GM12878 (cell line): ENCODE measurements around the gene HACD4. TPM values are rescaled to one million over a fixed set of nuclear protein-coding genes. Genes with fewer than 3 reads are reported as not detected.

Experiments
- ATAC-seq: fragments of 200-7000 bp; cut with Tn5 transposase; 3 replicates; pipeline ENCODE4 v1.9.1; 2020; ENCODE audit warnings: mild to moderate bottlenecking, moderate library complexity
- BruUV-seq: library from RNA; stranded (reverse); fragments of 400-500 nt; replicated peaks from 2 replicates; lab custom pipeline; 2021; lab: Mats Ljungman, UMichigan
- CTCF ChIA-PET: fragments of 300-600 bp; sonication (Branson Sonifier 250); formaldehyde crosslinking; extraction: SDS; loops from one replicate; lab custom pipeline; 2021; ENCODE audit warnings: inconsistent platforms; lab: Yijun Ruan, JAX
- POLR2A ChIA-PET: fragments of 350-600 bp; formaldehyde crosslinking; extraction: SDS; loops from one replicate; lab custom pipeline; 2021; ENCODE audit warnings: inconsistent platforms; lab: Charles Lee
- RAD21 ChIA-PET: fragments of 300-600 bp; sonication (Branson Sonifier 250); formaldehyde crosslinking; loops from one replicate; lab custom pipeline; 2023; ENCODE audit warnings: antibody characterized with exemption; ENCODE audit not compliant: unreplicated experiment; lab: Charles Lee
- SMC1A ChIA-PET: fragments of 300-600 bp; sonication (Branson Sonifier 250); formaldehyde crosslinking; loops from one replicate; lab custom pipeline; 2023; ENCODE audit not compliant: unreplicated experiment, uncharacterized antibody; lab: Charles Lee
- DNase-seq: peaks from one replicate; pipeline ENCODE4 v3.0.0-alpha.2; 2011; ENCODE audit warnings: low read depth, low spot score
- FAIRE-seq: peaks from 3 replicates; lab custom pipeline; 2011; peaks lifted over from hg19 to GRCh38; lab: Jason Lieb, UNC
- H2AFZ ChIP-seq: 2 replicates; pipeline ENCODE4 v1.6.0; 2011; ENCODE audit warnings: low read depth, low read length, control low read depth; ENCODE audit not compliant: control insufficient read depth
- H3K27ac ChIP-seq: 2 replicates; pipeline ENCODE4 v1.5.1; 2011; ENCODE audit warnings: control low read depth; ENCODE audit not compliant: control insufficient read depth, insufficient read depth
- H3K27me3 ChIP-seq, 2 experiments: replicated peaks in 1 of 2; 2 replicates each; pipeline versions ENCODE4 v1.6.0 to v1.6.1; 2011; ENCODE audit warnings: low read length in 1 of 2; ENCODE audit not compliant: control insufficient read depth in 2 of 2, insufficient read depth in 2 of 2
- H3K36me3 ChIP-seq, 2 experiments: 2 replicates each; pipeline ENCODE4 v1.5.1; 2011; ENCODE audit warnings: low read length in 1 of 2; ENCODE audit not compliant: control insufficient read depth in 2 of 2, insufficient read depth in 2 of 2
- H3K4me1 ChIP-seq: 2 replicates; pipeline ENCODE4 v1.6.1; 2011; ENCODE audit warnings: mild to moderate bottlenecking, low read length, moderate library complexity, mixed read lengths; ENCODE audit not compliant: control insufficient read depth, insufficient read depth
- H3K4me2 ChIP-seq: 2 replicates; pipeline ENCODE4 v1.6.0; 2011; ENCODE audit warnings: control low read depth; ENCODE audit not compliant: control insufficient read depth, insufficient read depth
- H3K4me3 ChIP-seq: fragments of 200-600 bp; sonication (generic); 2 replicates; pipeline ENCODE4 v1.5.1; 2016
- H3K79me2 ChIP-seq: 2 replicates; pipeline ENCODE4 v1.6.0; 2011; ENCODE audit warnings: low read length; ENCODE audit not compliant: control insufficient read depth, insufficient read depth
- H3K9ac ChIP-seq: 2 replicates; pipeline ENCODE4 v1.8.0; 2011; ENCODE audit warnings: low read length, control low read depth, mixed read lengths; ENCODE audit not compliant: control insufficient read depth, insufficient read depth
- H3K9me3 ChIP-seq: replicated peaks from 3 replicates; pipeline ENCODE4 v1.5.1; 2011; ENCODE audit warnings: mild to moderate bottlenecking, low read length; ENCODE audit not compliant: control insufficient read depth, insufficient read depth
- H4K20me1 ChIP-seq: 2 replicates; pipeline ENCODE4 v1.6.0; 2011; ENCODE audit not compliant: control insufficient read depth, insufficient read depth
- ESRRA ChIP-seq: IDR thresholded peaks from 2 replicates; pipeline ENCODE4 v1.6.1; 2012; ENCODE audit warnings: mild to moderate bottlenecking, low read length, improper control_type of control experiment
- SPI1 ChIP-seq: IDR thresholded peaks from 2 replicates; pipeline ENCODE4 v1.6.1; 2011; ENCODE audit warnings: low read depth, mild to moderate bottlenecking, low read length, moderate library complexity, borderline replicate concordance; ENCODE audit not compliant: insufficient read depth
- ZZZ3 ChIP-seq: IDR thresholded peaks from 2 replicates; pipeline ENCODE4 v1.6.1; 2011; ENCODE audit warnings: low read depth; ENCODE audit not compliant: control insufficient read depth, insufficient read length
- WGBS: methylation state at CpG from one replicate; pipeline ENCODE4 v1.1.6; 2016; ENCODE audit warnings: low lambda C conversion rate; ENCODE audit not compliant: insufficient replicate concordance, insufficient coverage; ENCODE audit errors: missing lambda C conversion rate; 5-methylcytosine and 5-hydroxymethylcytosine counted together
- in situ Hi-C: fragments of 300-500 bp; cut with MboI; formaldehyde crosslinking; loops from 9 replicates; pipeline ENCODE4 v1.14.3; 2018; ENCODE audit warnings: mixed read lengths
- intact Hi-C: fragments of 100-400 bp; cut with micrococcal nuclease; formaldehyde crosslinking; loops from one replicate; pipeline ENCODE4 v1.14.2; 2022; ENCODE audit not compliant: unreplicated experiment
- polyA plus RNA-seq, 11 experiments: library from polyadenylated mRNA; depleted of rRNA in 4 of 11; unstranded in 6 of 11; stranded (reverse) in 5 of 11; fragments of >200 nt; fragmentation: Nextera tagmentation in 4 of 11; fragmentation: Illumina TruSeq in 1 of 11; extraction: Ambion mirVana in 4 of 11; extraction: Trizol in 1 of 11; gene quantifications; 1 replicate in 1 of 11; 2 replicates in 10 of 11; pipeline versions ENCODE4 v1.2.1 to v1.2.3, GENCODE V29; 2011 to 2016; ENCODE audit warnings: inconsistent platforms in 2 of 11, missing spikeins in 2 of 11, low read depth in 1 of 11
- total RNA-seq, 4 experiments: library from RNA; depleted of rRNA in 3 of 4; stranded (reverse); fragments of >200 nt in 3 of 4; fragmentation: Illumina TruSeq in 1 of 4; extraction: Trizol in 1 of 4; gene quantifications; 2 replicates each; pipeline versions ENCODE4 v1.2.1 to v1.2.3, GENCODE V29; 2013 to 2021
- TF ChIP-seq, protein P1 (sequence below), 3 experiments: IDR thresholded peaks in 2 of 3; conservative IDR thresholded peaks in 1 of 3; 2 replicates each; pipeline ENCODE4 v1.5.1; 2011; ENCODE audit warnings: low read depth in 3 of 3, low read length in 3 of 3, mild to moderate bottlenecking in 3 of 3, control low read depth in 2 of 3, moderate library complexity in 2 of 3, inconsistent platforms in 1 of 3, mixed read lengths in 1 of 3; ENCODE audit not compliant: control insufficient read depth in 2 of 3, insufficient read depth in 1 of 3; ENCODE audit errors: extremely low read depth in 1 of 3

Gene HACD4
- total and polyA plus RNA-seq, 10 of the 15 experiments (the other 5 are each of a cell fraction or from before 2014, with no cell fraction given): 3.2 to 7.6 (median 5.7) TPM

DNA sequence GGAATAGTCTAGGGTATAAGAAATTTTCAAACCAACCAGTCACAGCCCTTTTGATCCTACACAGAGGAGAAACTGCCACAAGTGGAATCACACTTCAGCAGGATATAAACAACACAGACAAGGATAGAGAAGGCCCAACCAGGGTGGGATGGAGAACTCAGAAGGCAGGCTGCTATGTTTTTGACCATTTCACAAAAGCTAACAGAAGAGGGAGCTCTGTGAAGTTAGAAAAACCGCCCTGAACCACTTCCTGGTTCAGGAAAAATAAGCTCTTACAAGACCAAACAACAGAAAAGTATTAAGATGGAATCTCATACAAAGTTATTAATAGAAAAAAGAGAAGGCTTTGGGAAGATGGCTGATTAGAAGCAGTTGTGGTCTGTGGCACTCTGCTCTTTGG lies 47.3 kb upstream of the HACD4 start:
- 53% methylated on average over 1 of the region's 1 CpG for WGBS
- TF ChIP-seq, protein P1, sequence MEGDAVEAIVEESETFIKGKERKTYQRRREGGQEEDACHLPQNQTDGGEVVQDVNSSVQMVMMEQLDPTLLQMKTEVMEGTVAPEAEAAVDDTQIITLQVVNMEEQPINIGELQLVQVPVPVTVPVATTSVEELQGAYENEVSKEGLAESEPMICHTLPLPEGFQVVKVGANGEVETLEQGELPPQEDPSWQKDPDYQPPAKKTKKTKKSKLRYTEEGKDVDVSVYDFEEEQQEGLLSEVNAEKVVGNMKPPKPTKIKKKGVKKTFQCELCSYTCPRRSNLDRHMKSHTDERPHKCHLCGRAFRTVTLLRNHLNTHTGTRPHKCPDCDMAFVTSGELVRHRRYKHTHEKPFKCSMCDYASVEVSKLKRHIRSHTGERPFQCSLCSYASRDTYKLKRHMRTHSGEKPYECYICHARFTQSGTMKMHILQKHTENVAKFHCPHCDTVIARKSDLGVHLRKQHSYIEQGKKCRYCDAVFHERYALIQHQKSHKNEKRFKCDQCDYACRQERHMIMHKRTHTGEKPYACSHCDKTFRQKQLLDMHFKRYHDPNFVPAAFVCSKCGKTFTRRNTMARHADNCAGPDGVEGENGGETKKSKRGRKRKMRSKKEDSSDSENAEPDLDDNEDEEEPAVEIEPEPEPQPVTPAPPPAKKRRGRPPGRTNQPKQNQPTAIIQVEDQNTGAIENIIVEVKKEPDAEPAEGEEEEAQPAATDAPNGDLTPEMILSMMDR (IDR thresholded peaks at IDR 0.05 in 2 of 3, conservative IDR thresholded peaks at IDR 0.05 in 1 of 3; ENCODE audit: control insufficient read depth in 2 of 3, extremely low read depth in 1 of 3, insufficient read depth in 1 of 3, low read depth in 3 of 3, low read length in 3 of 3): 0 out of 6 replicates have a peak, but pooled peaks have one; percentile 3 to 15 (median 13)
- no peak for TF ChIP-seq ZZZ3
- TF ChIP-seq, all 136 proteins: peak for 1
- Histone ChIP-seq H3K4me3 (no peak overlapping the region), H3K36me3 (no peaks in the 10 kb centered on the region), H4K20me1 (no peaks in the 10 kb centered on the region), H3K27me3 (no peaks in the 10 kb centered on the region), H2AFZ (peak overlapping the region; percentile 28), H3K27ac (no peak overlapping the region), H3K79me2 (no peaks in the 10 kb centered on the region), H3K4me2 (no peak overlapping the region), H3K9ac (no peak overlapping the region), H3K9me3 (no peaks in the 10 kb centered on the region; the same call in 2 of the 3 replicates), H3K4me1 (peaks cover 6% of the 10 kb centered on the region; the same call in 1 of the 2 replicates)
- peak; percentile 78 for FAIRE-seq
- peak; percentile 79 for ATAC-seq
- in situ Hi-C loops: no loop called here
- DNase-seq: no peak
- BruUV-seq: no TSS peak
- ChIA-PET SMC1A (interaction anchor here (0.8 to 3.7 kb wide), 14 partner anchors 14 to 768 kb away, joined by 3 to 17 read pairs (median 4); partner anchors contain the start of gene HACD4), POLR2A (no interaction called here), RAD21 (interaction anchor here (0.7 to 2.4 kb wide), 4 partner anchors 9 to 32 kb away, joined by 3 to 22 read pairs (median 6); no protein-coding TSS in a partner anchor), CTCF (interaction anchor here (1.0 to 5.7 kb wide), 14 partner anchors 9 to 196 kb away, joined by 3 to 57 read pairs (median 6); no protein-coding TSS in a partner anchor)
- intact Hi-C loops: no loop called here

DNA sequence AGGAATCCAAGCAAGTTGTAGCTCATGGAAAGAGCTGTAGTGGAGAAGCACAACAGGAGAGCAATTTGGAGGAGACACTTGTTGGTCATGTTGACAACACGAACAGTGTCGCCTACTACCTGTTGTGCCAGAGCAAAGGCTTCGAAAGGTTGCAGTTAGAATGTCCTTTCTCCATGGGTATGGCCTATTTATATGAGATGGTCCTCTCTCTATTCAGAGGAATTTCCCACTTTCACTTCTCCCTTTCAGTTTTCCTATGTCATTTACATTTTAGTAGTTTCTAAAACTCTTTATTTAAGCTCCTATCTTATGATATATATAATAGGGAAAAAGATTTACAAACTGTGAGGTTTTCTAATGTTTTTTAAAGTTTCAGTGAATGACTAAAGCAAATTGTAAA lies 46.3 kb upstream of the HACD4 start, which contains the start of gene IFNB1:
IFNB1 (minus strand) TSS at position 162 of the 400 bp plus-strand sequence; CDS start at position 89, 73 bp downstream.
- RAD21 ChIA-PET: interaction anchor here (1.9 to 2.4 kb wide), 2 partner anchors 28 to 33 kb away, joined by 10 to 22 read pairs; no protein-coding TSS in a partner anchor
- no peak within 1 kb of the TSS for H3K9ac ChIP-seq
- no peak within 1 kb of the TSS for H3K4me3 ChIP-seq
- no peak for DNase-seq
- TF ChIP-seq SPI1: 0 out of 2 replicates have a peak, but pooled peaks have one; percentile 21
- no peak for TF ChIP-seq ESRRA
- no peaks in the 10 kb centered on the region for H3K36me3 ChIP-seq
- H3K4me1 ChIP-seq: peaks cover 6% of the 10 kb centered on the region; the same call in 1 of the 2 replicates
- H2AFZ ChIP-seq: no peak within 1 kb of the TSS
- BruUV-seq: no TSS peak
- intact Hi-C loops (no loop called here), in situ Hi-C loops (no loop called here)
- 90% methylated on average over 3 of the region's 3 CpGs for WGBS
- H3K4me2 ChIP-seq: no peak within 1 kb of the TSS
- FAIRE-seq: peak; percentile 18
- ATAC-seq: no peak
- H3K27me3 ChIP-seq: no peaks in the 10 kb centered on the region
- H3K9me3 ChIP-seq: no peaks in the 10 kb centered on the region; the same call in 2 of the 3 replicates
- H3K79me2 ChIP-seq: no peaks in the 10 kb centered on the region
- no peak within 1 kb of the TSS for H3K27ac ChIP-seq
- CTCF ChIA-PET: interaction anchor here (0.9 to 5.7 kb wide), 7 partner anchors 11 to 37 kb away, joined by 3 to 57 read pairs (median 7); no protein-coding TSS in a partner anchor
- H4K20me1 ChIP-seq: no peaks in the 10 kb centered on the region
- SMC1A ChIA-PET: interaction anchor here (0.7 to 3.7 kb wide), 9 partner anchors 10 to 768 kb away, joined by 3 to 17 read pairs (median 5); partner anchors contain the start of gene HACD4
- POLR2A ChIA-PET: interaction anchor here (0.7 to 1.0 kb wide), 2 partner anchors 11 to 258 kb away, joined by 3 to 4 read pairs; no protein-coding TSS in a partner anchor
